ENCODE results near the gene TMEM178A.

GRCh38 chr2:39717067-39717466 is 51.4 kb downstream of the TMEM178A start:
- TF ChIP-seq EZH2 (IDR thresholded peaks at IDR 0.05; ENCODE audit: borderline replicate concordance, insufficient read depth, low read length, poor library complexity, severe bottlenecking) (no peak), MXI1 (conservative IDR thresholded peaks at IDR 0.05; ENCODE audit: poor library complexity, severe bottlenecking) (no peak), EP300 (conservative IDR thresholded peaks at IDR 0.05; ENCODE audit: poor library complexity, severe bottlenecking) (no peak), POLR2AphosphoS5 (IDR thresholded peaks at IDR 0.05) (no peak), SMC3 (conservative IDR thresholded peaks at IDR 0.05; ENCODE audit: poor library complexity) (no peak), RAD21 (conservative IDR thresholded peaks at IDR 0.05) (no peak)
- TF ChIP-seq, protein P1, sequence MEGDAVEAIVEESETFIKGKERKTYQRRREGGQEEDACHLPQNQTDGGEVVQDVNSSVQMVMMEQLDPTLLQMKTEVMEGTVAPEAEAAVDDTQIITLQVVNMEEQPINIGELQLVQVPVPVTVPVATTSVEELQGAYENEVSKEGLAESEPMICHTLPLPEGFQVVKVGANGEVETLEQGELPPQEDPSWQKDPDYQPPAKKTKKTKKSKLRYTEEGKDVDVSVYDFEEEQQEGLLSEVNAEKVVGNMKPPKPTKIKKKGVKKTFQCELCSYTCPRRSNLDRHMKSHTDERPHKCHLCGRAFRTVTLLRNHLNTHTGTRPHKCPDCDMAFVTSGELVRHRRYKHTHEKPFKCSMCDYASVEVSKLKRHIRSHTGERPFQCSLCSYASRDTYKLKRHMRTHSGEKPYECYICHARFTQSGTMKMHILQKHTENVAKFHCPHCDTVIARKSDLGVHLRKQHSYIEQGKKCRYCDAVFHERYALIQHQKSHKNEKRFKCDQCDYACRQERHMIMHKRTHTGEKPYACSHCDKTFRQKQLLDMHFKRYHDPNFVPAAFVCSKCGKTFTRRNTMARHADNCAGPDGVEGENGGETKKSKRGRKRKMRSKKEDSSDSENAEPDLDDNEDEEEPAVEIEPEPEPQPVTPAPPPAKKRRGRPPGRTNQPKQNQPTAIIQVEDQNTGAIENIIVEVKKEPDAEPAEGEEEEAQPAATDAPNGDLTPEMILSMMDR (IDR thresholded peaks at IDR 0.05; ENCODE audit: poor library complexity, severe bottlenecking) = no peak
